ENCODE data around the gene ATRIP.
"Not testable (repeated sequence)": the region's sequence is repeated elsewhere in the genome, so short reads cannot be mapped to it uniquely, and the experiment has no call there.

Gene ATRIP

DNA sequence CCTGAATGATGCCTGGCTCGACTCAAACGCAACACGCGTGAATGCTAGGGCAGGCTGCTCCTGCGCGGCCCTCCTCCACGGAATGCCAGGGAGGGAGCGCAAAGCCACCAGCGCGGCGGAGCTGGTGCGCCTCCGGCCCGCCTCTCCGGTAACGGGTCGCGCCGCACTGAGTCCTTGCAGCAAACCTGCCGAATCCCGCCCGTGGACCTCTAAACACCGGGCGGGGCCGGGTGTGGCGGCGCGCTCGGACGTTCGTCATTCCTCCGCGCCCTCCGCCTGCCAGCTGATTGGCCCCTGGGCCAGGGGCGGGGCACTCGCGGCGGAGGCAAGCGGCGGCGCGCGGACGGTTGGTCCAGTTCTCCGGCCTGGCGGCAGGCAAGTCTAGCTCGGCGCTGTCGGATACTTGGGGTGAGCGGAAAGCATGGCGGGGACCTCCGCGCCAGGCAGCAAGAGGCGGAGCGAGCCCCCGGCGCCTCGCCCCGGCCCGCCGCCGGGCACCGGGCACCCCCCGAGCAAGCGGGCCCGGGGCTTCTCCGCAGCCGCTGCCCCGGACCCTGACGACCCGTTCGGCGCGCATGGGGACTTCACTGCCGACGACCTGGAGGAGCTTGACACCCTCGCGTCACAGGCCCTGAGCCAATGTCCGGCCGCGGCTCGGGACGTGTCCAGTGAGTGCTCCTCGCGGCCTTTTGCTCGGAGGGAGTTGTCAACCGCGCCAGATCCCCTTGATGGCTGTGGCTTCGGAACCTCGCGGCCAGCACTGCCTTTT is at the start of gene ATRIP:
Gene ATRIP (plus strand): TSS at position 313 of the 769 bp plus-strand sequence. CDS start 109 bp downstream, at position 422.
- in situ Hi-C loops (cut with HindIII; ENCODE audit: low pct_ligation_motif_present, low pct_unique_long_range_greater_than_20kb, low sequenced_read_pairs) = no loop called here
- DNase-seq = peak; percentile 89

GRCh38 chr3:48397767-48398681 is 48.5 kb upstream of the ATRIP start:
- no peak for DNase-seq
- in situ Hi-C loops (cut with HindIII; ENCODE audit: low pct_ligation_motif_present, low pct_unique_long_range_greater_than_20kb, low sequenced_read_pairs) = no loop called here

DNA sequence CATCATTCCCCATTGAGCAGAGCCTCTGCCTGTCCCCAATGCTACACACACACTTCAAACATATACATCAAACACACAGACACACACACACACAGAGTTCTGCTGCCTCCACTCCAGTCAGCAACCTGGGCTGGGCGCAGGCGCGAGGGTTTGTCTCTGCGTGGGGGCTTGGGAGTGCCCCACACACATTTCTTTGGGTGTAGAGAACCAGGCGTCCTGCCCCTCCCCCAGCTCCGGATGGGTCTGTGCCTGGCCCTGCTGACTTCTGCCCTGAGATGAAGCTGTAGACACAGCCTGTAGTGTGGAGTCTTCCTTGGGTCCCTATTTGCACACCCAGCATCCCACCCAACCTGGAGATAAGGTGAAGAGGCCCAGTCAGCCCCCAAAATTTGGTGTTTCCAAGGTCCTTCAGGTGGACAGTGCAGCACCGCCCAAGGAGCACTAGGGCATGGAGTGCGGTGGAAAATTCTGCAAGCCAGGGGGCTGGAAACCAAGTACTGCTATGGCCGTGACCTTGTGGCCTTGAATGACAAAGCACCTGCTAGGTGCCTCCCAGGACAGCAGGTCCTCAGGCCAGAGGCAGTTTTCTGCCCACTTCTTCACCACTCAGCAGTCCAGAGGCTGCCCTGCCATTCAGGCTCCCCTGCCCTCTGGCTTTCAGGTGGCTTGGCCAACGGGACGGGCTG is 47.7 kb upstream of the ATRIP start:
- DNase-seq = no peak
- in situ Hi-C loops (cut with HindIII; ENCODE audit: low pct_ligation_motif_present, low pct_unique_long_range_greater_than_20kb, low sequenced_read_pairs) = no loop called here

DNA sequence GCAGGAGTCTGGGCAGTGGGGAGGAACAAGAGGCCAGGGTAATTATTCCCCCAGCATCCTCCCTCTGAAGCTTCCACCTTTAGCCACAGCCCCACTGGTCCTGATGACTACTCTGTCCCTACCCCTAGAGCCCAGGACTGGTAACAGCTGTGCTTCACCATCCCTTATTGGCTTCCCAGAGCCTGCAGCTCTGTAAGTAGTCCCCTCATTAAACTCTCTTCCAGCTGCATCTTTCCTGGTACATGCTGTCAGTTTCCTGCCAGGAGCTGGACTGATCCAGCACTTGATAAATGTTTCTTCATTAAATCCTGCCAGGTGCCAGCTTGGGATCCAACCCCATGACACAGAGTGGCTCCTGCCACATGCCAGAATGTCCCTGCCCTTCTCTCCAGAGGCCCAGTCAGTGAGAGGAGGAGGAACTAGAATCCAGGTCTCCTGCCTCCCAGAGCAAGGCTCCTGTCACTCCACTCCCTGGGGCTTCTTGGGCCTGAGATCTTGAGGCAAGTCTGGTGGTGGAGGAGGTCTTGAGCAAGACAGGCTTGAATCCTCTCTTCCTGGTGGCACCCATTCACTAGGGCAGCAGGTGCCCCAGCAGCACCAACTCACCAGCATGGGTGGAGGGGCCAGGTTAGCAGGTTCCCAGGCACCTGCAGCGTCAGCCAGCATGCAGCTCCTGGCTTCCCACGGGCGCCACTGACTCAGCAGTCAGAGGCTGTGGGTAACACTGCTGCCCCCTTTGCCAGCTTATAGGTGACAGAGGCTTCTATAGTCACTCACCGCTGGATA is 47.0 kb upstream of the ATRIP start:
- in situ Hi-C loops (cut with HindIII; ENCODE audit: low pct_ligation_motif_present, low pct_unique_long_range_greater_than_20kb, low sequenced_read_pairs) = no loop called here
- no peak for DNase-seq

- in situ Hi-C loops (cut with HindIII; ENCODE audit: low pct_ligation_motif_present, low pct_unique_long_range_greater_than_20kb, low sequenced_read_pairs) = no loop called here
- peak; percentile 60 for DNase-seq
These were observed 45.6 kb upstream of the ATRIP start for GRCh38 chr3:48400824-48401433.

DNA sequence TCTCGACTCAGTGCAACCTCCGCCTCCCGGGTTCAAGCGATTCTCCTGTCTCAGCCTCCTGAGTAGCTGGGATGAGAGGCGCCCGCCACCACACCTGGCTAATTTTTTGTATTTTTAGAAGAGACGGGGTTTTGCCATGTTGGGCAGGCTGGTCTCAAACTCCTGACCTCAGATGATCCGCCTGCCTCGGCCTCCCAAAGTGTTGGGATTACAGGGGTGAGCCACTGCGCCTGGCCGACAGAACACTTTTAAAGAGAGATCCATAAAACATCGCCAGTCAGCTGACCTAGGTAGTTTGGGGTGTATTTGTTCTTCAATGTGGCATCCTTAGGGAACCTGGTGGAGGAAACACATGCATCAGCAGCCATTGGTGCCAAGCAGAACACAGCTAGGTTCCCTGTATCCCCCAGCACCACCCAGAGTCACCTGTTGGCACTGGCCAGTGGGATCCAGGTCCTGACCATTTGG is 45.1 kb upstream of the ATRIP start:
- in situ Hi-C loops (cut with HindIII; ENCODE audit: low pct_ligation_motif_present, low pct_unique_long_range_greater_than_20kb, low sequenced_read_pairs); DNase-seq: not testable (repeated sequence)

DNA sequence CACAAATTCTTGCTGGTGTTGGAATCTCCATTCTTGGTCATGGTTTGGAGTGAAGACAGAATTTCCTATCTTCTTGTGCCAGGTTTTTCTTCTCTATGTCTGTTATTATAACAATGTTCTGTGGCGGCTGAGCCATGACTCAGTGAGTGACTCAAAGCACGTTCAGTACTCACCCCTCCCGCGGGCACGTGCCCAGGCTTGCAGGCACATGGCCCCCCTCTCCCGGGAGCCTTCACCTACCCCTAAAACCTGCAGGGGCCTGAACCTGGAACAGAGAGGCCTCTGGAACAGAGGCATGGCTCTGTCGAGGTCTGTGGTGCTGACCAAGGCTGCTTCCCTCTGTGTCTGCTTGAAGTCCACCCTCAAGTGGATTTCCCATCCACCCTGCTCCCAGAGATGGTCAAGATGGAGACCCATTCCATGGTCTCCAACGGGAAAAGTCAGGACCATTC is 44.2 kb upstream of the ATRIP start:
- DNase-seq = peak; percentile 69
- in situ Hi-C loops (cut with HindIII; ENCODE audit: low pct_ligation_motif_present, low pct_unique_long_range_greater_than_20kb, low sequenced_read_pairs) = no loop called here

- DNase-seq = no peak
- in situ Hi-C loops (cut with HindIII; ENCODE audit: low pct_ligation_motif_present, low pct_unique_long_range_greater_than_20kb, low sequenced_read_pairs) = no loop called here
These were observed 43.6 kb upstream of the ATRIP start for GRCh38 chr3:48402907-48403306.

DNA sequence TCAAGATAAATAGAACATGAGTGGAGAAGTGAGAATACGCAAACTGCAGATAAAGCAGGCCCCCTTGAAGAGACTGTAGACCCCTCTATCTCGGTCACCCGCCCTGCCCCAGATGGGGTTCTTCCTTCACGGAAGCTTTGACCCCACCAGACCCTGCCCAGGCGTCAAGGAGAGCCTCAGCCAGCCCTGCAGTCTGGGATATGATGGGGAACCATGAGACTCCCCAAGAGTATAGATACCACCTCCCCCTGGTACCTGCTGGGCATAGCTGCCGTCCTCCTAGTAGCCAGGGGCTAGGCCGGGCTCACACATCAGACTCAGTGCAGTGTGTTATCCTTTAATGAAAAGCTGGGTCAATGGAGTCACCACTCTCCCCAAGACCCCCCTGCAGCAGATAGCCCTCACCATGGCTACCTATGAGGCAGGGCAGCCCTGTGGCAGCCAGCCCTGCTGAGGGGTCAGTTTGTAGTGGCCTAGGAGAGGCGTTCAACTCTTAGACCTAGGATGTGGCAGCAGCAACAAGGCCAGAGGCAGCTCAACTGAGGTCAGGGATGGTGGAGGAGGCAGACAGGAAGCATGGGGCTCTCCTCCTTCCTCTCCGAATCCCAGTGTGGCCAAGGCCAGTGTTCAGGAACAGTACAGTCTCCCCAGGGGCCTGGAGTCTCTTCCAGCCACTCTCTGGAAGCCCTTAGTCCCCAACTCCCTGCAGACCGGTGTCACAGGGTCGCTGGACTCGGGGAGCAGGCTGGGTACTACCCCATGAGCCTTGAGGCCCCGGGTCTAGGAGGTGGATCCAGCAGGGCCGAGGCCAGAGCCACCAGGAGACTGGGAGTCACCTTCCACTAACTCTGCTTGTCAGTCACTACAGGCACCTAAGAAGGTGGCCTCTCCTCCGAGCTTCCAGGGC is 42.8 kb upstream of the ATRIP start:
- in situ Hi-C loops (cut with HindIII; ENCODE audit: low pct_ligation_motif_present, low pct_unique_long_range_greater_than_20kb, low sequenced_read_pairs) = no loop called here
- DNase-seq = no peak

GRCh38 chr3:48404440-48405342 is 41.8 kb upstream of the ATRIP start:
- in situ Hi-C loops (cut with HindIII; ENCODE audit: low pct_ligation_motif_present, low pct_unique_long_range_greater_than_20kb, low sequenced_read_pairs) = no loop called here
- no peak for DNase-seq

GRCh38 chr3:48405343-48405881 is 41.1 kb upstream of the ATRIP start:
- no peak for DNase-seq
- in situ Hi-C loops (cut with HindIII; ENCODE audit: low pct_ligation_motif_present, low pct_unique_long_range_greater_than_20kb, low sequenced_read_pairs) = no loop called here

DNA sequence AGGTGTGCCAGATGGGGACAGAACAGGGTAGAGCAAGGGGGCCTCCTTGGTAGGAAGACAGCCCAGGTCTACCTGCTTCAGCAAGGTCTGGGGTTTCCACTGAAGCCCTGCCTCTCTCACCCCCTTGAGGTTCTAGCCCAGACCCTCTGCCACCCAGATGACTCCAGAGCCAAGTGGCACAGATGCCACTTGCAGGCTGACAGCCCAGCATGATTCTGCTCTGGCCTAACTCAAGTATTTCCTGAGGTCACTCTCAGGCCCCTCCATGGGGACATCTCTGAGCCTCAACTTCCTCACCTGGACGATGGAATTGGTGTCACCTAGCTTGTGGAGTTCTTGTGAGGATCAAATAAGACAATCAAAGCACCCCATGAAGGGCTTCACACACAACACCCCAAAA is 40.6 kb upstream of the ATRIP start:
- no peak for DNase-seq
- in situ Hi-C loops (cut with HindIII; ENCODE audit: low pct_ligation_motif_present, low pct_unique_long_range_greater_than_20kb, low sequenced_read_pairs) = no loop called here

GRCh38 chr3:48406443-48407431 is 39.8 kb upstream of the ATRIP start:
- in situ Hi-C loops (cut with HindIII; ENCODE audit: low pct_ligation_motif_present, low pct_unique_long_range_greater_than_20kb, low sequenced_read_pairs) = no loop called here
- no peak for DNase-seq

DNA sequence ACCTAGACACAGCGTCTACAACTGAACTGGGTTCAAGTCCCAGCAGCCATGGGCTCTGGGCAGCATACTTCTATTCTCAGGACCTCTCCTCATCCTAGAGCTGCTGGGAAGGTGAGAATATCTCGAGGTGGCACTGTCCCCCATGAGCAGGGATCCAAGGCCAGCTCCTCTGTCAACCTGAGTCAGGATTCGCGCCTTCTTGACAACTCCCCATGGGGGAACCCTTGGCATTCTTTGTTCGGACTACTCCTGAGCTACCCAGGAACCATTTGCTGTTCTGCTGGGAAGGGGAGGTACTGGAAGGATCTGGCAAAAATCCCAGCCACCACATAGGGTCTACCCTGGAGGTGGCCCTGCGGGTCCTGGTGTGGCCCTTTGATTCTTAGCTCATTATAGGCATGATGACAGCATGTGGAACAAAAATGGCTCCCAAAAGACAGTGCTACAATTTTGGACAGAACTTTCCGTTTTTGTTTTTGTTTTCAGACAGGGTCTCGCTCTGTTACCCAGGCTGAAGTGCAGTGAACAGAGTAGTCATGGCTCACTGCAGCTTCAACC is 38.9 kb upstream of the ATRIP start:
- in situ Hi-C loops (cut with HindIII; ENCODE audit: low pct_ligation_motif_present, low pct_unique_long_range_greater_than_20kb, low sequenced_read_pairs) = no loop called here
- DNase-seq = no peak

Data from ACHN (cell line).